Neural progenitor cell (in vitro differentiated cells): ENCODE results near the gene TTLL8. TPM values are rescaled to one million over a fixed set of nuclear protein-coding genes. Genes with fewer than 3 reads are reported as not detected.

Source experiments
- DNase-seq: peaks from one replicate; pipeline ENCODE4 v3.0.0-alpha.2; 2016; ENCODE audit warnings: low spot score
- H2AFZ ChIP-seq: fragments of 200-600 bp; sonication (generic); replicated peaks from 2 replicates; pipeline ENCODE4 v1.6.1; 2016; ENCODE audit warnings: antibody characterized with exemption
- H3F3A ChIP-seq: fragments of 200-600 bp; sonication (generic); 2 replicates; pipeline ENCODE4 v1.6.1; 2016; ENCODE audit warnings: antibody characterized with exemption, low read depth
- H3K27ac ChIP-seq: fragments of 200-600 bp; sonication (generic); 2 replicates; pipeline ENCODE4 v1.5.1; 2016; ENCODE audit warnings: mild to moderate bottlenecking
- H3K27me3 ChIP-seq: fragments of 200-600 bp; sonication (generic); 2 replicates; pipeline ENCODE4 v1.6.1; 2016; ENCODE audit warnings: mild to moderate bottlenecking, moderate library complexity
- H3K36me3 ChIP-seq: fragments of 200-600 bp; sonication (generic); 2 replicates; pipeline ENCODE4 v1.5.1; 2016
- H3K4me1 ChIP-seq: fragments of 200-600 bp; sonication (generic); 2 replicates; pipeline ENCODE4 v1.6.1; 2016; ENCODE audit warnings: mixed run types
- H3K4me2 ChIP-seq: fragments of 200-600 bp; sonication (generic); 2 replicates; pipeline ENCODE4 v1.6.1; 2016
- H3K4me3 ChIP-seq: fragments of 200-600 bp; sonication (generic); 2 replicates; pipeline ENCODE4 v1.5.1; 2016
- H3K79me2 ChIP-seq: fragments of 200-600 bp; sonication (generic); 2 replicates; pipeline ENCODE4 v1.6.1; 2016; ENCODE audit warnings: low read depth
- H3K9ac ChIP-seq: fragments of 200-600 bp; sonication (generic); 2 replicates; pipeline ENCODE4 v1.6.1; 2016
- H3K9me3 ChIP-seq: fragments of 200-600 bp; sonication (generic); 2 replicates; pipeline ENCODE4 v1.5.1; 2016; ENCODE audit warnings: low read depth
- H4K20me1 ChIP-seq: fragments of 200-600 bp; sonication (generic); 2 replicates; pipeline ENCODE4 v1.6.1; 2016; ENCODE audit warnings: low read depth
- H3K27ac Mint-ChIP-seq: 3 replicates; pipeline ENCODE4 v1.8.0; 2021; ENCODE audit warnings: mixed read lengths
- H3K27me3 Mint-ChIP-seq: 2 replicates; pipeline ENCODE4 v1.8.0; 2022; ENCODE audit warnings: low read depth, mild to moderate bottlenecking, inconsistent platforms, moderate library complexity, mixed read lengths; ENCODE audit not compliant: insufficient read depth
- H3K36me3 Mint-ChIP-seq: 3 replicates; pipeline ENCODE4 v1.8.0; 2021; ENCODE audit warnings: mixed read lengths
- H3K4me1 Mint-ChIP-seq: 3 replicates; pipeline ENCODE4 v1.8.0; 2021; ENCODE audit warnings: mixed read lengths
- H3K4me3 Mint-ChIP-seq: 3 replicates; pipeline ENCODE4 v1.8.0; 2021; ENCODE audit warnings: mild to moderate bottlenecking, moderate library complexity, mixed read lengths
- H3K9me3 Mint-ChIP-seq: 3 replicates; pipeline ENCODE4 v1.8.0; 2020; ENCODE audit warnings: mixed read lengths
- EZH2 ChIP-seq: fragments of 200-600 bp; sonication (generic); IDR thresholded peaks from 2 replicates; pipeline ENCODE4 v1.6.1; 2017; ENCODE audit warnings: antibody characterized with exemption, mild to moderate bottlenecking, moderate library complexity
- EZH2phosphoT487 ChIP-seq: fragments of 200-600 bp; sonication (generic); IDR thresholded peaks from 2 replicates; pipeline ENCODE4 v1.6.1; 2017; ENCODE audit warnings: antibody characterized with exemption
- total RNA-seq: library from RNA; depleted of rRNA; stranded (reverse); fragments of >200 nt; gene quantifications from 2 replicates; pipeline ENCODE4 v1.2.3, GENCODE V29; 2015; ENCODE audit warnings: low replicate concordance
- TF ChIP-seq, protein P1 (sequence below): fragments of 200-600 bp; sonication (generic); IDR thresholded peaks from 2 replicates; pipeline ENCODE4 v1.5.1; 2017; ENCODE audit warnings: antibody characterized with exemption, mild to moderate bottlenecking

TTLL8 gene
- total RNA-seq, 1 donor from 2014 or later = not detected

DNA sequence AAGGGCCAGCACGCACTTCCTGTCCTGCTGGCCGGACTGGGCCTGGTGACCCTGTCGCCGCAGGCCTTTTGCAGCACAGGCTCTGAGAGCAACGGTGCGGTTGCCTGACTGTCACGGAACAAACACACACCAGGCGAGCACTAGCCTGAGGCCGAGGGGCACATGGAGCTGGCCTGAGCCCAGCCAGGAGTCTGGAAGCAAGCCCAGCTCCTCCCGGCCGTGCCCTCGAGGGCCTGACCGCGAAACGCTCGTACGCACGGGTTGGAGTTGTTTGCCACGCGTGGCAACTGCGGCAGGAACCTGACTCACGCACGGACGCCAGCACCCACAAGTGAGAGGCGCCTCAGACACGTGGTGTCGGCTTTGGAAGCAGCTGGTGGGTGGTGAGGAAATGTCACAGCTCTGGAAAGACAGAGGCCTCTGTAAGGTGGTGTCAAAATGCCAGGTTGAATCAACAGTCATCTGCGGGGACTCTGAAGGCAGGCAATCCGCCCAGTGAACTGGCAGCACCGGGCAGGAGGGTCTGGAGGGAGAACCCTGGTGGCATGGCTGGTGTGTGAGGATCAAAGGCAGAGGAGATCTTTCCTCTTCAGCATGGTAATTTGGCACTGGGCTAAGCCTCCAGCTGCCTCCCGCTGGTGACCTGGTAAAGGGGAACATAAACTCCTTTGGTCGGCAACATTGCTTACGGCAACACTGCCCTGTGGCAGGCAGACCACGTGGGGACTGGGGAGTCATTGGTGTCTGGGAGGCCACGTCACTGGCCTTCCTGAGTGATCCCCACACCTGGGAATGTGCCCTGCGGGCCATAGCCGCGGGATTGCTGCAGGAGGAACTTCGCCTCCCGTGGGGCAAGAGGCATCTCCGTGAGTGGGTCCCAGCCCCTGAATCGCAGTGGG lies 30.2 kb downstream of the TTLL8 start:
- Mint-ChIP-seq H3K9me3 (no peaks in the 10 kb centered on the region), H3K27me3 (peaks cover 18% of the 10 kb centered on the region), H3K27ac (no peak overlapping the region), H3K4me3 (no peak overlapping the region), H3K4me1 (no peaks in the 10 kb centered on the region), H3K36me3 (no peaks in the 10 kb centered on the region)
- H3K9me3 ChIP-seq = no peaks in the 10 kb centered on the region
- no peak overlapping the region for H3K4me2 ChIP-seq
- no peak for DNase-seq
- no peaks in the 10 kb centered on the region for H3K36me3 ChIP-seq
- no peak for TF ChIP-seq EZH2
- TF ChIP-seq, protein P1, sequence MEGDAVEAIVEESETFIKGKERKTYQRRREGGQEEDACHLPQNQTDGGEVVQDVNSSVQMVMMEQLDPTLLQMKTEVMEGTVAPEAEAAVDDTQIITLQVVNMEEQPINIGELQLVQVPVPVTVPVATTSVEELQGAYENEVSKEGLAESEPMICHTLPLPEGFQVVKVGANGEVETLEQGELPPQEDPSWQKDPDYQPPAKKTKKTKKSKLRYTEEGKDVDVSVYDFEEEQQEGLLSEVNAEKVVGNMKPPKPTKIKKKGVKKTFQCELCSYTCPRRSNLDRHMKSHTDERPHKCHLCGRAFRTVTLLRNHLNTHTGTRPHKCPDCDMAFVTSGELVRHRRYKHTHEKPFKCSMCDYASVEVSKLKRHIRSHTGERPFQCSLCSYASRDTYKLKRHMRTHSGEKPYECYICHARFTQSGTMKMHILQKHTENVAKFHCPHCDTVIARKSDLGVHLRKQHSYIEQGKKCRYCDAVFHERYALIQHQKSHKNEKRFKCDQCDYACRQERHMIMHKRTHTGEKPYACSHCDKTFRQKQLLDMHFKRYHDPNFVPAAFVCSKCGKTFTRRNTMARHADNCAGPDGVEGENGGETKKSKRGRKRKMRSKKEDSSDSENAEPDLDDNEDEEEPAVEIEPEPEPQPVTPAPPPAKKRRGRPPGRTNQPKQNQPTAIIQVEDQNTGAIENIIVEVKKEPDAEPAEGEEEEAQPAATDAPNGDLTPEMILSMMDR = no peak
- no peak for TF ChIP-seq EZH2phosphoT487
- H3K27ac ChIP-seq = no peak overlapping the region
- no peaks in the 10 kb centered on the region for H3K79me2 ChIP-seq
- H2AFZ ChIP-seq = no peak overlapping the region
- H3K4me3 ChIP-seq = no peak overlapping the region
- no peaks in the 10 kb centered on the region for H4K20me1 ChIP-seq
- no peaks in the 10 kb centered on the region for H3F3A ChIP-seq
- peaks cover 41% of the 10 kb centered on the region for H3K27me3 ChIP-seq
- no peaks in the 10 kb centered on the region for H3K4me1 ChIP-seq
- H3K9ac ChIP-seq = no peak overlapping the region

DNA sequence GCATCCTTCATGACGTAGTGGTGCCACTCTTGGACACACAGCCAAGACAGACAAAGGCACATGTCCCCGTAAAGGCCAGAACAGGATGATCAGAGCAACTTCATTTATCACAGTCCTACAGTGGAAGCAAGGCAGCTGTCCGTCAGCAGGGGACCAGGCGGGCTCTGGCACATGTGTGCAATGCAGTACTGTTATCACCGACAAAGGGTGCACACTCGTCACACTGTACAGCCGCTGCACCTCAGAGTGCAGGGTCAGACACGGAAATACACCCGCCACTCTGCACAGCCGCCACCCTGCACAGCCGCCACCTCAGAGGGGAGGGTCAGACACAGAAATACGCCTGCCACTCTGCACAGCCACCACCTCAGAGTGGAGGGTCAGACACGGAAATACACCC lies 32.1 kb downstream of the TTLL8 start:
- H3K9me3 Mint-ChIP-seq = no peaks in the 10 kb centered on the region
- H3K79me2 ChIP-seq = no peaks in the 10 kb centered on the region
- peak overlapping the region; percentile 77 for H3K4me3 Mint-ChIP-seq
- no peak overlapping the region for H3K27ac ChIP-seq
- H3K27ac Mint-ChIP-seq = no peak overlapping the region
- no peaks in the 10 kb centered on the region for H3K4me1 Mint-ChIP-seq
- H3K36me3 ChIP-seq = no peaks in the 10 kb centered on the region
- no peaks in the 10 kb centered on the region for H3F3A ChIP-seq
- no peak overlapping the region for H3K4me2 ChIP-seq
- no peak overlapping the region for H3K4me3 ChIP-seq
- peaks cover 38% of the 10 kb centered on the region for H3K27me3 ChIP-seq
- H3K9me3 ChIP-seq = no peaks in the 10 kb centered on the region
- no peak overlapping the region for H2AFZ ChIP-seq
- H3K36me3 Mint-ChIP-seq = no peaks in the 10 kb centered on the region
- TF ChIP-seq, protein P1 = no peak
- TF ChIP-seq EZH2 = no peak
- no peak for TF ChIP-seq EZH2phosphoT487
- H4K20me1 ChIP-seq = no peaks in the 10 kb centered on the region
- no peak overlapping the region for H3K9ac ChIP-seq
- no peak for DNase-seq
- H3K27me3 Mint-ChIP-seq = peaks cover 18% of the 10 kb centered on the region
- H3K4me1 ChIP-seq = no peaks in the 10 kb centered on the region

DNA sequence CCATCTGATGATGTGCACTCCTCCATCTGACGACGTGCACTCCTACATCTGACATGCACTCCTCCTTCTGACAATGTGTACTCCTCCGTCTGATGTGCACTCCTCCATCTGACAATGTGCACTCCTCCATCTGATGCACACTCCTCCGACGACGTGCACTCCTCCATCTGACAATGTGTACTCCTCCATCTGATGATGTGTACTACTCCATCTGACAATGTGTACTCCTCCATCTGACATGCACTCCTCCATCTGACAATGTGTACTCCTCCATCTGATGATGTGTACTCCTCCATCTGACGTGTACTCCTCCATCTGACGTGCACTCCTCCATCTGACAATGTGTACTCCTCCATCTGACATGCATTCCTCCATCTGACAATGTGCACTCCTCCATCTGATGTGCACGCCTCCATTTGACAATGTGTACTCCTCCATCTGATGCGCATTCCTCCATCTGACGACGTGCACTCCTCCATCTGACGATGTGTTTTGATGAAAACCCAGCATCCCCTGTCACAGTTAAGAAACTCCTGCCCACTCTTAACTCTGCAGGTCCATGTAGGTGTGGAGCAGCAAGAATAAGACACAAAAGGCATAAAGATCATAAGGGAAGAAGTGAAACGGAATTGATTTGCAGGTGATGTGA lies 35.8 kb downstream of the TTLL8 start:
- H3K27ac Mint-ChIP-seq = no peak overlapping the region
- Histone ChIP-seq H3K27me3 (peaks cover 44% of the 10 kb centered on the region), H3K36me3 (no peaks in the 10 kb centered on the region), H3K79me2 (no peaks in the 10 kb centered on the region), H3K4me1 (no peaks in the 10 kb centered on the region), H3K9me3 (no peaks in the 10 kb centered on the region), H3K4me2 (no peak overlapping the region), H3F3A (no peaks in the 10 kb centered on the region), H3K4me3 (no peak overlapping the region), H4K20me1 (no peaks in the 10 kb centered on the region), H3K27ac (no peak overlapping the region), H2AFZ (no peak overlapping the region), H3K9ac (no peak overlapping the region)
- H3K9me3 Mint-ChIP-seq = no peaks in the 10 kb centered on the region
- H3K4me3 Mint-ChIP-seq = no peak overlapping the region
- no peak for DNase-seq
- TF ChIP-seq EZH2 = no peak
- TF ChIP-seq EZH2phosphoT487 = no peak
- TF ChIP-seq, protein P1 = no peak
- H3K27me3 Mint-ChIP-seq = peaks cover 24% of the 10 kb centered on the region
- H3K36me3 Mint-ChIP-seq = no peaks in the 10 kb centered on the region
- no peaks in the 10 kb centered on the region for H3K4me1 Mint-ChIP-seq
